Endodermal cell (in vitro differentiated cells): Measurements from ENCODE around the gene MID2. TPM values are rescaled to one million over a fixed set of nuclear protein-coding genes. Genes with fewer than 3 reads are reported as not detected.

Source experiments
- DNase-seq: peaks from one replicate; pipeline ENCODE4 v3.0.0-alpha.2; 2017
- H3K27ac ChIP-seq: 2 replicates; pipeline ENCODE4 v1.5.1; 2013; ENCODE audit warnings: mild to moderate bottlenecking, low read depth, low read length, moderate library complexity
- H3K27me3 ChIP-seq: 2 replicates; pipeline ENCODE4 v1.6.1; 2013; ENCODE audit warnings: mild to moderate bottlenecking, low read length, moderate library complexity; ENCODE audit not compliant: insufficient read depth, control insufficient read depth, poor library complexity, severe bottlenecking
- H3K36me3 ChIP-seq: 2 replicates; pipeline ENCODE4 v1.7.0; 2013; ENCODE audit warnings: mild to moderate bottlenecking, low read length, moderate library complexity; ENCODE audit not compliant: control insufficient read depth, insufficient read depth
- H3K4me1 ChIP-seq: one replicate; pipeline ENCODE4 v1.7.0; 2013; ENCODE audit warnings: low read length; ENCODE audit not compliant: control insufficient read depth, insufficient read depth
- H3K4me3 ChIP-seq: 2 replicates; pipeline ENCODE4 v1.5.1; 2013; ENCODE audit warnings: mild to moderate bottlenecking, low read length, moderate library complexity
- H3K9ac ChIP-seq: 2 replicates; pipeline ENCODE4 v1.6.1; 2013; ENCODE audit warnings: mild to moderate bottlenecking, low read length, moderate library complexity; ENCODE audit not compliant: poor library complexity, severe bottlenecking; ENCODE audit errors: extremely low read depth
- H3K9me3 ChIP-seq: 2 replicates; pipeline ENCODE4 v1.6.1; 2013; ENCODE audit warnings: mild to moderate bottlenecking, low read length, moderate library complexity; ENCODE audit not compliant: control insufficient read depth
- H3K27ac Mint-ChIP-seq: 2 replicates; pipeline ENCODE4 v1.8.0; 2020; ENCODE audit warnings: mixed read lengths
- H3K27me3 Mint-ChIP-seq: 2 replicates; pipeline ENCODE4 v1.8.0; 2021; ENCODE audit warnings: mild to moderate bottlenecking, mixed read lengths; ENCODE audit not compliant: insufficient read depth
- H3K36me3 Mint-ChIP-seq: 2 replicates; pipeline ENCODE4 v1.8.0; 2020; ENCODE audit warnings: low read depth, mixed read lengths
- H3K4me1 Mint-ChIP-seq: 2 replicates; pipeline ENCODE4 v1.8.0; 2020; ENCODE audit warnings: mixed read lengths
- H3K4me3 Mint-ChIP-seq: 2 replicates; pipeline ENCODE4 v1.8.0; 2020; ENCODE audit warnings: mild to moderate bottlenecking, moderate library complexity, mixed read lengths
- H3K9me3 Mint-ChIP-seq: 2 replicates; pipeline ENCODE4 v1.8.0; 2020; ENCODE audit warnings: mild to moderate bottlenecking, mixed read lengths
- CTCF ChIP-seq: fragments of 200-600 bp; sonication (generic); conservative IDR thresholded peaks from 2 replicates; pipeline ENCODE4 v1.5.0; 2021; ENCODE audit warnings: antibody characterized with exemption, mild to moderate bottlenecking
- WGBS, 2 experiments: methylation state at CpG; one replicate each; pipeline versions ENCODE4 v1.1.5 to v1.1.7; 2013; ENCODE audit warnings: missing lambda C conversion rate in 2 of 2, mixed read lengths in 1 of 2; ENCODE audit not compliant: insufficient coverage in 1 of 2, insufficient read length in 1 of 2; 5-methylcytosine and 5-hydroxymethylcytosine counted together
- total RNA-seq, 2 donors: library from RNA; stranded (reverse); fragmentation: NEBNext Ultra II Directional in 1 of 2; extraction: Animal tissue kit (Norgen Biotek cat#: 25700) in 1 of 2; gene quantifications; 2 replicates in 1 of 2; 3 replicates in 1 of 2; pipeline ENCODE4 v1.2.1, GENCODE V29; 2021

Gene MID2
- total RNA-seq, 2 donors from 2014 or later: 5.2 to 10.0 TPM

- H3K36me3 Mint-ChIP-seq: no peaks in the 10 kb centered on the region
- WGBS, 2 experiments: 83 to 84% methylated on average over 2 to 6 of the region's 6 CpGs
- no peak overlapping the region for H3K4me3 Mint-ChIP-seq
- Histone ChIP-seq H3K4me1 (no peaks in the 10 kb centered on the region), H3K9ac (no peak overlapping the region), H3K27me3 (peaks cover 36% of the 10 kb centered on the region), H3K27ac (no peak overlapping the region), H3K9me3 (no peaks in the 10 kb centered on the region), H3K36me3 (no peaks in the 10 kb centered on the region), H3K4me3 (no peak overlapping the region)
- no peak for DNase-seq
- H3K4me1 Mint-ChIP-seq: peaks cover 11% of the 10 kb centered on the region
- no peak overlapping the region for H3K27ac Mint-ChIP-seq
- peak; percentile 23 for TF ChIP-seq CTCF
- peaks cover 52% of the 10 kb centered on the region for H3K27me3 Mint-ChIP-seq
- peaks cover 6% of the 10 kb centered on the region for H3K9me3 Mint-ChIP-seq
Measured at GRCh38 chrX:107871136-107871535, 45.5 kb downstream of the MID2 start.

DNA sequence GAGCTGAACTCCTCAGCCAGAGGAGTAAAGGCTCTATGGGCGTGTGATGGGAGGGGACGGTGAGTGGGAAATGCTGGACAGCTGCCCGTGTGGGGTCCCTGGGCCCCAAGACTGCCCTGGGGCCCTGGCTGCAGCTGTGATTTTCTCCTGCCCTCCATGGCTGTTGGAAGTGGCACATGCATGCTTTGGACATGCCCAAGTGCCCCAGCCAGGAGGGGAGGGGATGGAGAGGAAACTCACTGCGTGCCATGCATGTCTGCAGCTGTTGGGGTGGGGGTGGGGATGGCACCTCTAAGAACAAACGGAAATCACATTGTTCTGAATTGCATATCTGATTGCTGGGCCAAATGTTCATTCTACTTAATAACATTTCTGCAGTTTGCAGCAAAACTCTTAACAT, 52.4 kb downstream of the MID2 start:
- H3K9me3 ChIP-seq: no peaks in the 10 kb centered on the region
- H3K27me3 Mint-ChIP-seq: peaks cover 52% of the 10 kb centered on the region
- H3K27ac Mint-ChIP-seq: no peak overlapping the region
- H3K9me3 Mint-ChIP-seq: peaks cover 12% of the 10 kb centered on the region
- 90% methylated on average over 4 of the region's 5 CpGs; no CpG with 5 or more reads in 1 of the 2 experiments for WGBS, 2 experiments
- no peak overlapping the region for H3K4me3 ChIP-seq
- H3K4me1 Mint-ChIP-seq: peaks cover 4% of the 10 kb centered on the region
- no peak for DNase-seq
- H3K4me1 ChIP-seq: no peaks in the 10 kb centered on the region
- H3K27ac ChIP-seq: no peak overlapping the region
- H3K36me3 ChIP-seq: no peaks in the 10 kb centered on the region
- peaks cover 33% of the 10 kb centered on the region for H3K27me3 ChIP-seq
- H3K9ac ChIP-seq: no peak overlapping the region
- H3K4me3 Mint-ChIP-seq: no peak overlapping the region
- peaks cover 18% of the 10 kb centered on the region for H3K36me3 Mint-ChIP-seq
- TF ChIP-seq CTCF: no peak

DNA sequence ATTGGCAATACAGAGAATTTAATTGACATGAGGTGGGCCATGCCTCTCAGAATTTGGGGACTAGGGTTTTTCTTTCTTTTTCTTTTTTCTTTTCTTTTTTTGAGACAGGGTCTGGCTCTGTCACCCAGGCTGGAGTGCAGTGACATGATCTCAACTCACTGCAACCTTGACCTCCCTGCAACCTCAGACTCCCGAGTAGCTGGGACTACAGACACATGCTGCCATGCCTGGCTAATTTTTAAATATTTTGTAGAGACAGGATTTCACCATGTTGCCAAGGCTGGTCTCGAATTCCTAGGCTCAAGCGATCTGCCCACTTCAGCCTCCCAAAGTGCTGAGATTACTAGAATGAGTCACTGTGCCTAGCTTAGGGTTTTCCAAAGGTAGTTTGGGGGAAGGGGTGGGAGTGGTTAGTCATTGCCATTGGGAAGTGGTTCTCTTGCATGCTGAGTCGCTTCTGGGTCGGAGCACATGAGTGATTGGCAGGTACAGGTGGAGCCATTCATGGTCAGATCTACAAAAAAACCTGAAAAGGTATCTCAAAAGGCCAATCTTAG, 54.5 kb downstream of the MID2 start:
- H3K27ac Mint-ChIP-seq: no peak overlapping the region
- peaks cover 18% of the 10 kb centered on the region for H3K36me3 Mint-ChIP-seq
- peaks cover 14% of the 10 kb centered on the region for H3K9me3 Mint-ChIP-seq
- Histone ChIP-seq H3K9ac (no peak overlapping the region), H3K36me3 (no peaks in the 10 kb centered on the region), H3K9me3 (no peaks in the 10 kb centered on the region), H3K27ac (no peak overlapping the region), H3K4me1 (no peaks in the 10 kb centered on the region), H3K4me3 (no peak overlapping the region), H3K27me3 (peaks cover 19% of the 10 kb centered on the region)
- peaks cover 34% of the 10 kb centered on the region for H3K27me3 Mint-ChIP-seq
- H3K4me3 Mint-ChIP-seq: no peak overlapping the region
- 73 to 92% methylated on average over 2 to 5 of the region's 5 CpGs for WGBS, 2 experiments
- no peak for DNase-seq
- no peak for TF ChIP-seq CTCF
- H3K4me1 Mint-ChIP-seq: no peaks in the 10 kb centered on the region
